Measurements from ENCODE around the gene CUX1.

- TF ChIP-seq CTCF (IDR thresholded peaks at IDR 0.05) (no peak), ESRRA (CRISPR knock-in tag; IDR thresholded peaks at IDR 0.05; ENCODE audit: borderline replicate concordance) (no peak), ETV6 (CRISPR knock-in tag; IDR thresholded peaks at IDR 0.05) (no peak), CBFB (CRISPR knock-in tag; IDR thresholded peaks at IDR 0.05; ENCODE audit: low read depth) (no peak), ZNF671 (CRISPR knock-in tag; IDR thresholded peaks at IDR 0.05) (no peak)
- TF ChIP-seq, protein P1, sequence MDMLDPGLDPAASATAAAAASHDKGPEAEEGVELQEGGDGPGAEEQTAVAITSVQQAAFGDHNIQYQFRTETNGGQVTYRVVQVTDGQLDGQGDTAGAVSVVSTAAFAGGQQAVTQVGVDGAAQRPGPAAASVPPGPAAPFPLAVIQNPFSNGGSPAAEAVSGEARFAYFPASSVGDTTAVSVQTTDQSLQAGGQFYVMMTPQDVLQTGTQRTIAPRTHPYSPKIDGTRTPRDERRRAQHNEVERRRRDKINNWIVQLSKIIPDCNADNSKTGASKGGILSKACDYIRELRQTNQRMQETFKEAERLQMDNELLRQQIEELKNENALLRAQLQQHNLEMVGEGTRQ (CRISPR knock-in tag; IDR thresholded peaks at IDR 0.05): no peak
- TF ChIP-seq, protein P2, sequence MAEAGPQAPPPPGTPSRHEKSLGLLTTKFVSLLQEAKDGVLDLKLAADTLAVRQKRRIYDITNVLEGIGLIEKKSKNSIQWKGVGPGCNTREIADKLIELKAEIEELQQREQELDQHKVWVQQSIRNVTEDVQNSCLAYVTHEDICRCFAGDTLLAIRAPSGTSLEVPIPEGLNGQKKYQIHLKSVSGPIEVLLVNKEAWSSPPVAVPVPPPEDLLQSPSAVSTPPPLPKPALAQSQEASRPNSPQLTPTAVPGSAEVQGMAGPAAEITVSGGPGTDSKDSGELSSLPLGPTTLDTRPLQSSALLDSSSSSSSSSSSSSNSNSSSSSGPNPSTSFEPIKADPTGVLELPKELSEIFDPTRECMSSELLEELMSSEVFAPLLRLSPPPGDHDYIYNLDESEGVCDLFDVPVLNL (CRISPR knock-in tag; IDR thresholded peaks at IDR 0.05; ENCODE audit: borderline replicate concordance, low read depth): no peak
- TF ChIP-seq, protein P3, sequence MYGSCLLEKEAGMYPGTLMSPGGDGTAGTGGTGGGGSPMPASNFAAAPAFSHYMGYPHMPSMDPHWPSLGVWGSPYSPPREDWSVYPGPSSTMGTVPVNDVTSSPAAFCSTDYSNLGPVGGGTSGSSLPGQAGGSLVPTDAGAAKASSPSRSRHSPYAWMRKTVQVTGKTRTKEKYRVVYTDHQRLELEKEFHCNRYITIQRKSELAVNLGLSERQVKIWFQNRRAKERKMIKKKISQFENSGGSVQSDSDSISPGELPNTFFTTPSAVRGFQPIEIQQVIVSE (CRISPR knock-in tag; IDR thresholded peaks at IDR 0.05; ENCODE audit: borderline replicate concordance): no peak
Observed at GRCh38 chr7:102203218-102203617, 385.8 kb downstream of the CUX1 start.
